Activated CD8-positive, alpha-beta T cell treated with anti-CD3 and anti-CD28 coated beads for 36 hours (primary cell): ENCODE measurements around the gene TMEM218. TPM values are rescaled to one million over a fixed set of nuclear protein-coding genes. Genes with fewer than 3 reads are reported as not detected.

Experiments used
- ATAC-seq: fragments of 200-7000 bp; cut with Tn5 transposase; one replicate; pipeline ENCODE4 v1.10.0; 2021; ENCODE audit warnings: mild to moderate bottlenecking, moderate library complexity
- CTCF ChIA-PET: fragments of 350-600 bp; sonication (Branson Sonifier 250); formaldehyde crosslinking; loops from one replicate; lab custom pipeline; 2021; ENCODE audit warnings: antibody characterized with exemption; lab: Charles Lee
- POLR2A ChIA-PET: fragments of 350-600 bp; sonication (Branson Sonifier 250); formaldehyde crosslinking; loops from one replicate; lab custom pipeline; 2021; ENCODE audit warnings: antibody characterized with exemption; lab: Charles Lee
- DNase-seq: peaks from one replicate; pipeline ENCODE4 v3.0.0-alpha.2; 2020
- H3K27ac Mint-ChIP-seq: one replicate; pipeline ENCODE4 v1.8.0; 2021; ENCODE audit warnings: mild to moderate bottlenecking, mixed read lengths
- H3K27me3 Mint-ChIP-seq: one replicate; pipeline ENCODE4 v1.8.0; 2021; ENCODE audit warnings: mixed read lengths
- H3K36me3 Mint-ChIP-seq: one replicate; pipeline ENCODE4 v1.8.0; 2021; ENCODE audit warnings: low read depth, mixed read lengths
- H3K4me1 Mint-ChIP-seq: one replicate; pipeline ENCODE4 v1.8.0; 2021; ENCODE audit warnings: low read depth, mixed read lengths
- H3K4me3 Mint-ChIP-seq: one replicate; pipeline ENCODE4 v1.8.0; 2021; ENCODE audit warnings: mild to moderate bottlenecking, moderate library complexity, mixed read lengths
- H3K9me3 Mint-ChIP-seq: one replicate; pipeline ENCODE4 v1.8.0; 2021; ENCODE audit warnings: mixed read lengths
- intact Hi-C: fragments of 100-400 bp; cut with micrococcal nuclease; formaldehyde crosslinking; loops from one replicate; pipeline ENCODE4 v1.10.0; 2022
- total RNA-seq, 2 experiments: library from RNA; stranded (reverse); gene quantifications; one replicate each; pipeline ENCODE4 v1.2.3, GENCODE V29; 2021
- TF ChIP-seq, protein P1 (sequence below): fragments of 200-600 bp; IDR thresholded peaks from one replicate; pipeline ENCODE4 v1.8.0; 2022; ENCODE audit warnings: antibody characterized with exemption, mild to moderate bottlenecking

Gene TMEM218
- total RNA-seq, 2 experiments from 2014 or later = 12.7 to 13.3 TPM

DNA sequence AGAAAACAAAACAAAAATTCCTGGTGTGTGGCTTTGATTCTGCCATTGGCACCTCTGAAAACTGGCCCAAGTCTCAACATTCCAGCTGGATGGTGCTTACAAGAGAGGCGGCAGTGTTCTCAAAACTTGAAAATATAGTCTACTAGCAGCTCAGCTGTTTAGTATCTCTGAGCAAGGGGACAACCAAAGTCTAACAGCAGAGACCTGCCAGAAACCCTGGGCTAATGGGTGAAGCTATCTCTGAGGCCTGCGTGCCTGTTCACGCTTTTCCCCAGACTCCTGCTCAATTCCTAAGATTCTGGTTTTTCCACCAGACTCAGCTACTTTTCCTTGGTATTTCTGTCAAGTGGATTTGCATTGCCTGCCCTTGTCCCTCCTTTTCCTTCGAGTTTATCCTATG lies 17.9 kb downstream of the TMEM218 start:
- no peaks in the 10 kb centered on the region for H3K9me3 Mint-ChIP-seq
- ATAC-seq (no peak), DNase-seq (no peak)
- TF ChIP-seq, protein P1, sequence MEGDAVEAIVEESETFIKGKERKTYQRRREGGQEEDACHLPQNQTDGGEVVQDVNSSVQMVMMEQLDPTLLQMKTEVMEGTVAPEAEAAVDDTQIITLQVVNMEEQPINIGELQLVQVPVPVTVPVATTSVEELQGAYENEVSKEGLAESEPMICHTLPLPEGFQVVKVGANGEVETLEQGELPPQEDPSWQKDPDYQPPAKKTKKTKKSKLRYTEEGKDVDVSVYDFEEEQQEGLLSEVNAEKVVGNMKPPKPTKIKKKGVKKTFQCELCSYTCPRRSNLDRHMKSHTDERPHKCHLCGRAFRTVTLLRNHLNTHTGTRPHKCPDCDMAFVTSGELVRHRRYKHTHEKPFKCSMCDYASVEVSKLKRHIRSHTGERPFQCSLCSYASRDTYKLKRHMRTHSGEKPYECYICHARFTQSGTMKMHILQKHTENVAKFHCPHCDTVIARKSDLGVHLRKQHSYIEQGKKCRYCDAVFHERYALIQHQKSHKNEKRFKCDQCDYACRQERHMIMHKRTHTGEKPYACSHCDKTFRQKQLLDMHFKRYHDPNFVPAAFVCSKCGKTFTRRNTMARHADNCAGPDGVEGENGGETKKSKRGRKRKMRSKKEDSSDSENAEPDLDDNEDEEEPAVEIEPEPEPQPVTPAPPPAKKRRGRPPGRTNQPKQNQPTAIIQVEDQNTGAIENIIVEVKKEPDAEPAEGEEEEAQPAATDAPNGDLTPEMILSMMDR = no peak
- ChIA-PET POLR2A (no interaction called here), CTCF (no interaction called here)
- H3K4me3 Mint-ChIP-seq = no peak overlapping the region
- no peak overlapping the region for H3K27ac Mint-ChIP-seq
- no peaks in the 10 kb centered on the region for H3K27me3 Mint-ChIP-seq
- peaks cover 3% of the 10 kb centered on the region for H3K36me3 Mint-ChIP-seq
- H3K4me1 Mint-ChIP-seq = peaks cover 5% of the 10 kb centered on the region
- intact Hi-C loops = loop anchor here (5.0 kb wide), 1 partner anchor 49 kb away; no protein-coding TSS in a partner anchor

DNA sequence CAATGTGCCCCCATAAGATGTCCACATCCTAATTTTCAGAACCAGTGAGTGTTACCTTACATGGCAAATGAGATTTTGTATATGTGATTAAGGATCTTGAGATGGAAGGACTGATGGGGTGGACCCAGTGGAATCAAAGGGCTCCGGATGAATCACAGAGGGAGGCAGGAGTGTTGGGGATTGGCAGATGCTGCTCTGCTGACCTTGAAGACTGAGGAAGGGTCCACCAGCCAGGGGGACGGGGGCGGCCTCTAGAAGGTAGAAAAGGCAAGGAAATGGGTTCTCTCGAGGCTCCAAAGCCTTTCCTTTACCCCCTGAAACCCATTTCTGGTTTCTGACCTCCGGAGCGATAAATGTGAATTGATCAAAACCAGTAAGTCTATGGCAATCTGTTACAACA lies 18.8 kb downstream of the TMEM218 start:
- Mint-ChIP-seq H3K36me3 (peaks cover 3% of the 10 kb centered on the region), H3K4me3 (no peak overlapping the region), H3K27ac (no peak overlapping the region), H3K4me1 (peaks cover 5% of the 10 kb centered on the region), H3K9me3 (no peaks in the 10 kb centered on the region), H3K27me3 (no peaks in the 10 kb centered on the region)
- TF ChIP-seq, protein P1 = no peak
- DNase-seq (no peak), ATAC-seq (no peak)
- intact Hi-C loops = loop anchor here (5.0 kb wide), 1 partner anchor 50 kb away; no protein-coding TSS in a partner anchor
- POLR2A ChIA-PET = no interaction called here
- CTCF ChIA-PET = interaction anchor here (2.6 to 3.1 kb wide), 2 partner anchors 31 to 49 kb away, joined by 30 to 35 read pairs; no protein-coding TSS in a partner anchor

DNA sequence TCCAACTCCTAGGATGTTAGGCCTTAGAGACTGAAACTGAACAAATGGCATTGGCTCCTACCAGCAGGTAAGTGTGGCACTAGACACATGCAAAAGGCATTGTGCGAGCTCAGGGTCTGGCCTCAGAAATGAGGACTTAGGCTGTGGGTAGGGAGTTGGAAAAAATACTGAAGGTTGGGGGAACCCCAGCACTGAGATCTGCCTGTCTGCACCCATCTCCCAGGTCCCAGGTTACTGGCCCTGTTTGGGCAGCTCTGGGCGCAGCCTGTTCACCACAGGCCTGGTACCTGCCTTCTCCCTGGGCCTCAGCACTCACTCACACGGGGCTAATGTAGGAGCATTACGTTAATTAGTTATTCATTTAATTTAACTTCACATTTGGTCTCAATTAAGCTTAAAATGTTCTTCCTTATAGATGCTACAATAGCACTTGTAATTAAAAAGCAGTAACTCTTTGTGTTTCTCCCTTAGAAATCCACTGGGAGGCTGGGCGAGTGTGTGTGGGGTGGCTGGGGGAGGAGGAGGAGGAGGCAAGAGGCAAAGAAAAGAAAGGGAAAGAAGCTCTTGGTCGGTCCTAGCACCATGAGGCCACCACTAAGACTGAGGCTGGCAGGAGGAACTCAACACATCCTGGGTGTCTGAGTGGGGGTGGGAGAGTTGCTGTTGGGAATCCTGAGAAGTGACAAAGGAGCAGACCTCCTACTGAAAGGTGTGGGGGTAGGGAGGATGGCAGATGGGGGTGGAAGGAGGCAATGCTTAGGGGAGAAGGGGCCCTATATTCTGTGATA lies 19.4 kb downstream of the TMEM218 start:
- H3K27ac Mint-ChIP-seq = no peak overlapping the region
- intact Hi-C loops = loop anchor here (5.0 kb wide), 1 partner anchor 50 kb away; no protein-coding TSS in a partner anchor
- H3K4me3 Mint-ChIP-seq = no peak overlapping the region
- H3K36me3 Mint-ChIP-seq = peaks cover 3% of the 10 kb centered on the region
- TF ChIP-seq, protein P1 = no peak
- peaks cover 5% of the 10 kb centered on the region for H3K4me1 Mint-ChIP-seq
- H3K27me3 Mint-ChIP-seq = no peaks in the 10 kb centered on the region
- DNase-seq (no peak), ATAC-seq (no peak)
- POLR2A ChIA-PET = no interaction called here
- H3K9me3 Mint-ChIP-seq = no peaks in the 10 kb centered on the region
- CTCF ChIA-PET = interaction anchor here (0.7 to 3.1 kb wide), 9 partner anchors 14 to 307 kb away, joined by 3 to 35 read pairs (median 5); partner anchors contain the start of gene TMEM218

DNA sequence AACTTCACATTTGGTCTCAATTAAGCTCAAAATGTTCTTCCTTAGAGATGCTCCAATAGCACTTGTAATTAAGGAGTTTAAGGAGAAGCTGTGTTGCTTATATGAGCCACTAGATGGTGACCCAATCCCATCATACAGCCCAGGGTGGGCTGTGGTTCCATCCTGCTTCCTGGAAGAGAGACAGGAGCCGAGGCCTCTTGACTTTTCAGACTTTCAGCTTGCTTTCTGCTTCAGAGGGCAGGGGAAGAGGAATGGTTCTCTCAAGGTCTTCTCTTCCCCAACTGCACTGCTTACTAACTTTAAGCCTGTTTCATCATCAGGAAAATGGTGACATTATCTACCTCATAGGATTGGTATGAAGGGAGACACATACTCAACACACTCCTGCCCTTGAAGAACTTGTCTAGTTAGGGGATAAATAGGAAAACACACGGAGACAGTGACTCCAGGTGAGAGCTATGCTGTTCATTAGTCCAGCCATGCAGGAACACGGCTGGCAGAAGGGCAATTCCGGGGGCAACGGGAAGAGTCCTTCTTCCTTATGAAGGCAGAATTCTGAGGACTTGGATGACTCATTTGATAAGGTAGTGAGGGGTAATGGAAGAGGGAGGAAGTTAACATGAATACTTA lies 20.1 kb downstream of the TMEM218 start:
- ChIA-PET CTCF (interaction anchor here (0.7 to 3.1 kb wide), 12 partner anchors 13 to 308 kb away, joined by 3 to 35 read pairs (median 4); partner anchors contain the start of gene TMEM218), POLR2A (no interaction called here)
- intact Hi-C loops = loop anchor here (5.0 kb wide), 1 partner anchor 51 kb away; no protein-coding TSS in a partner anchor
- Mint-ChIP-seq H3K36me3 (no peaks in the 10 kb centered on the region), H3K27me3 (no peaks in the 10 kb centered on the region), H3K4me3 (no peak overlapping the region), H3K4me1 (peaks cover 5% of the 10 kb centered on the region), H3K9me3 (no peaks in the 10 kb centered on the region), H3K27ac (no peak overlapping the region)
- TF ChIP-seq, protein P1 = peak; percentile 65
- DNase-seq (peak; percentile 19), ATAC-seq (peak; percentile 72)
